WTC11 (cell line): ENCODE results near the gene OSTN. TPM values are rescaled to one million over a fixed set of nuclear protein-coding genes. Genes with fewer than 3 reads are reported as not detected.

ENCODE experiments used
- ATAC-seq: fragments of 200-7000 bp; cut with Tn5 transposase; 2 replicates; pipeline ENCODE4 v1.10.0; 2021; ENCODE audit warnings: mild to moderate bottlenecking, moderate library complexity
- CTCF ChIA-PET: fragments of 300-600 bp; sonication (Branson Sonifier 250); formaldehyde crosslinking; loops from one replicate; lab custom pipeline; 2021; ENCODE audit warnings: antibody characterized with exemption; lab: Charles Lee
- POLR2A ChIA-PET: fragments of 350-600 bp; sonication (Branson Sonifier 250); formaldehyde crosslinking; loops from one replicate; lab custom pipeline; 2021; ENCODE audit warnings: antibody characterized with exemption; lab: Charles Lee
- DNase-seq: peaks from one replicate; pipeline ENCODE4 v3.0.0; 2021; ENCODE audit warnings: low spot score
- H3K27ac Mint-ChIP-seq: 2 replicates; pipeline ENCODE4 v1.8.0; 2021; ENCODE audit warnings: mixed read lengths
- H3K27me3 Mint-ChIP-seq: 2 replicates; pipeline ENCODE4 v1.8.0; 2021; ENCODE audit warnings: low read depth, mild to moderate bottlenecking, moderate library complexity, mixed read lengths
- H3K36me3 Mint-ChIP-seq: 2 replicates; pipeline ENCODE4 v1.8.0; 2021; ENCODE audit warnings: mixed read lengths
- H3K4me1 Mint-ChIP-seq: 2 replicates; pipeline ENCODE4 v1.8.0; 2022; ENCODE audit warnings: mixed read lengths
- H3K4me3 Mint-ChIP-seq: 2 replicates; pipeline ENCODE4 v1.8.0; 2021; ENCODE audit warnings: mild to moderate bottlenecking, moderate library complexity, mixed read lengths
- H3K9me3 Mint-ChIP-seq: 2 replicates; pipeline ENCODE4 v1.8.0; 2021; ENCODE audit warnings: mixed read lengths
- ELF4 ChIP-seq: sonication (generic); formaldehyde crosslinking; IDR thresholded peaks from 2 replicates; pipeline ENCODE4 v1.8.1; 2022; ENCODE audit warnings: low read depth, mild to moderate bottlenecking, moderate library complexity, missing genetic modification reagents
- FOXP1 ChIP-seq: sonication (generic); formaldehyde crosslinking; IDR thresholded peaks from 2 replicates; pipeline ENCODE4 v1.8.0; 2022; ENCODE audit warnings: missing genetic modification reagents, mild to moderate bottlenecking, moderate library complexity, borderline replicate concordance
- GRHL2 ChIP-seq: fragments of 250-450 bp; sonication (Bioruptor Pico); IDR thresholded peaks from 2 replicates; pipeline ENCODE4 v1.8.0; 2022; ENCODE audit warnings: mild to moderate bottlenecking, moderate library complexity; ENCODE audit not compliant: insufficient replicate concordance, severe bottlenecking
- KAT7 ChIP-seq: sonication (generic); formaldehyde crosslinking; IDR thresholded peaks from 2 replicates; pipeline ENCODE4 v1.8.1; 2023; ENCODE audit warnings: missing genetic modification reagents, mild to moderate bottlenecking, borderline replicate concordance
- MYBL2 ChIP-seq: sonication (generic); formaldehyde crosslinking; IDR thresholded peaks from 2 replicates; pipeline ENCODE4 v1.8.1; 2023; ENCODE audit warnings: mild to moderate bottlenecking, moderate library complexity, missing genetic modification reagents
- NR1H2 ChIP-seq: sonication (generic); formaldehyde crosslinking; IDR thresholded peaks from 2 replicates; pipeline ENCODE4 v1.9.0; 2021; ENCODE audit warnings: mild to moderate bottlenecking, moderate library complexity, missing genetic modification reagents
- NR2C2 ChIP-seq: sonication (generic); formaldehyde crosslinking; IDR thresholded peaks from 2 replicates; pipeline ENCODE4 v1.8.0; 2022; ENCODE audit warnings: mild to moderate bottlenecking, missing genetic modification reagents
- ZNF121 ChIP-seq: sonication (generic); formaldehyde crosslinking; IDR thresholded peaks from 2 replicates; pipeline ENCODE4 v1.8.0; 2023; ENCODE audit warnings: missing genetic modification reagents
- ZNF317 ChIP-seq: sonication (generic); formaldehyde crosslinking; IDR thresholded peaks from 2 replicates; pipeline ENCODE4 v1.8.1; 2023; ENCODE audit warnings: low read depth, mild to moderate bottlenecking, moderate library complexity, missing genetic modification reagents, borderline replicate concordance
- ZNF423 ChIP-seq: fragments of 250-450 bp; sonication (Bioruptor Pico); IDR thresholded peaks from 2 replicates; pipeline ENCODE4 v2.1.2; 2022; ENCODE audit warnings: mild to moderate bottlenecking, moderate library complexity
- total RNA-seq: library from RNA; stranded (reverse); gene quantifications from 3 replicates; pipeline ENCODE4 v1.2.3, GENCODE V29; 2021
- TF ChIP-seq, protein P1 (sequence below): sonication (generic); formaldehyde crosslinking; IDR thresholded peaks from 2 replicates; pipeline ENCODE4 v1.8.1; 2022; ENCODE audit warnings: mild to moderate bottlenecking, missing genetic modification reagents, moderate library complexity, borderline replicate concordance
- TF ChIP-seq, protein P2 (sequence below): sonication (generic); formaldehyde crosslinking; IDR thresholded peaks from 2 replicates; pipeline ENCODE4 v1.8.1; 2022; ENCODE audit warnings: low read depth, missing genetic modification reagents, borderline replicate concordance
- TF ChIP-seq, protein P3 (sequence below): sonication (generic); formaldehyde crosslinking; IDR thresholded peaks from 2 replicates; pipeline ENCODE4 v1.8.1; 2023; ENCODE audit warnings: mild to moderate bottlenecking, missing genetic modification reagents
- TF ChIP-seq, protein P4 (sequence below): sonication (generic); formaldehyde crosslinking; IDR thresholded peaks from 2 replicates; pipeline ENCODE4 v1.8.0; 2023; ENCODE audit warnings: mild to moderate bottlenecking, missing genetic modification reagents
- TF ChIP-seq, protein P5 (sequence below): sonication (generic); formaldehyde crosslinking; IDR thresholded peaks from 2 replicates; pipeline ENCODE4 v1.8.0; 2023; ENCODE audit warnings: missing genetic modification reagents, mild to moderate bottlenecking, borderline replicate concordance
- TF ChIP-seq, protein P6 (sequence below): sonication (generic); formaldehyde crosslinking; IDR thresholded peaks from 2 replicates; pipeline ENCODE4 v1.8.1; 2023; ENCODE audit warnings: mild to moderate bottlenecking, missing genetic modification reagents
- TF ChIP-seq, protein P7 (sequence below): fragments of 250-450 bp; sonication (Bioruptor Pico); IDR thresholded peaks from 2 replicates; pipeline ENCODE4 v1.8.0; 2021; ENCODE audit warnings: mild to moderate bottlenecking
- TF ChIP-seq, protein P8 (sequence below): sonication (generic); formaldehyde crosslinking; IDR thresholded peaks from 2 replicates; pipeline ENCODE4 v1.8.0; 2023; ENCODE audit warnings: missing genetic modification reagents
- TF ChIP-seq, protein P9 (sequence below): fragments of 250-450 bp; sonication (Bioruptor Pico); IDR thresholded peaks from 2 replicates; pipeline ENCODE4 v1.9.0; 2021; ENCODE audit warnings: mild to moderate bottlenecking

Gene OSTN
- total RNA-seq, 1 experiment from 2014 or later: not detected

DNA sequence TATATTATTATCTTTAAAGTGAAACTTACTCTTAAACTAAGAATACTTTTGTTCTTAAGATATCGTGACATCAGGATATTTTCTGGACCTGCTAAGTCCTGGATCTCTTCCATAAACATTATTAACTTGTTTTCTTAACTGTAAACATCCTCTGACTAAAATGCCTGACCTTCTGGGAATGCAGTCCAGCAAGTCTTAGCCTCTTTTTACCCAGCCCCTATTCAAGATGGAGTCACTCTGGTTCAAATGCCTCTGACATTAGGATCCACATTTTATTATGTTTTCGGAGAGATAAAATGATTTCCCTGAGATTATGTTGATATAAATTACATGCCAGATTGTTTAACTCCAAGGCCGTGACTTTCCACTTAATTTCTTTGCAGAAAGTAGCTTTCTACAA, 37.6 kb downstream of the OSTN start:
- Mint-ChIP-seq H3K9me3 (no peaks in the 10 kb centered on the region), H3K4me1 (peaks cover 74% of the 10 kb centered on the region), H3K27ac (no peak overlapping the region), H3K4me3 (no peak overlapping the region), H3K36me3 (no peaks in the 10 kb centered on the region), H3K27me3 (no peaks in the 10 kb centered on the region)
- ATAC-seq: no peak
- ChIA-PET CTCF (no interaction called here), POLR2A (no interaction called here)
- no peak for DNase-seq
- no peak for TF ChIP-seq KAT7 (CRISPR knock-in tag)
- TF ChIP-seq ZNF423 (CRISPR knock-in tag): peak; percentile 36; the same call in 1 of the 2 replicates
- TF ChIP-seq, protein P1, sequence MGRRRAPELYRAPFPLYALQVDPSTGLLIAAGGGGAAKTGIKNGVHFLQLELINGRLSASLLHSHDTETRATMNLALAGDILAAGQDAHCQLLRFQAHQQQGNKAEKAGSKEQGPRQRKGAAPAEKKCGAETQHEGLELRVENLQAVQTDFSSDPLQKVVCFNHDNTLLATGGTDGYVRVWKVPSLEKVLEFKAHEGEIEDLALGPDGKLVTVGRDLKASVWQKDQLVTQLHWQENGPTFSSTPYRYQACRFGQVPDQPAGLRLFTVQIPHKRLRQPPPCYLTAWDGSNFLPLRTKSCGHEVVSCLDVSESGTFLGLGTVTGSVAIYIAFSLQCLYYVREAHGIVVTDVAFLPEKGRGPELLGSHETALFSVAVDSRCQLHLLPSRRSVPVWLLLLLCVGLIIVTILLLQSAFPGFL (CRISPR knock-in tag): no peak
- TF ChIP-seq, protein P2, sequence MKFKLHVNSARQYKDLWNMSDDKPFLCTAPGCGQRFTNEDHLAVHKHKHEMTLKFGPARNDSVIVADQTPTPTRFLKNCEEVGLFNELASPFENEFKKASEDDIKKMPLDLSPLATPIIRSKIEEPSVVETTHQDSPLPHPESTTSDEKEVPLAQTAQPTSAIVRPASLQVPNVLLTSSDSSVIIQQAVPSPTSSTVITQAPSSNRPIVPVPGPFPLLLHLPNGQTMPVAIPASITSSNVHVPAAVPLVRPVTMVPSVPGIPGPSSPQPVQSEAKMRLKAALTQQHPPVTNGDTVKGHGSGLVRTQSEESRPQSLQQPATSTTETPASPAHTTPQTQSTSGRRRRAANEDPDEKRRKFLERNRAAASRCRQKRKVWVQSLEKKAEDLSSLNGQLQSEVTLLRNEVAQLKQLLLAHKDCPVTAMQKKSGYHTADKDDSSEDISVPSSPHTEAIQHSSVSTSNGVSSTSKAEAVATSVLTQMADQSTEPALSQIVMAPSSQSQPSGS (CRISPR knock-in tag): no peak
- no peak for TF ChIP-seq ZNF317 (CRISPR knock-in tag)
- TF ChIP-seq NR1H2 (CRISPR knock-in tag): no peak
- no peak for TF ChIP-seq ELF4 (CRISPR knock-in tag)
- no peak for TF ChIP-seq NR2C2 (CRISPR knock-in tag)
- TF ChIP-seq, protein P3, sequence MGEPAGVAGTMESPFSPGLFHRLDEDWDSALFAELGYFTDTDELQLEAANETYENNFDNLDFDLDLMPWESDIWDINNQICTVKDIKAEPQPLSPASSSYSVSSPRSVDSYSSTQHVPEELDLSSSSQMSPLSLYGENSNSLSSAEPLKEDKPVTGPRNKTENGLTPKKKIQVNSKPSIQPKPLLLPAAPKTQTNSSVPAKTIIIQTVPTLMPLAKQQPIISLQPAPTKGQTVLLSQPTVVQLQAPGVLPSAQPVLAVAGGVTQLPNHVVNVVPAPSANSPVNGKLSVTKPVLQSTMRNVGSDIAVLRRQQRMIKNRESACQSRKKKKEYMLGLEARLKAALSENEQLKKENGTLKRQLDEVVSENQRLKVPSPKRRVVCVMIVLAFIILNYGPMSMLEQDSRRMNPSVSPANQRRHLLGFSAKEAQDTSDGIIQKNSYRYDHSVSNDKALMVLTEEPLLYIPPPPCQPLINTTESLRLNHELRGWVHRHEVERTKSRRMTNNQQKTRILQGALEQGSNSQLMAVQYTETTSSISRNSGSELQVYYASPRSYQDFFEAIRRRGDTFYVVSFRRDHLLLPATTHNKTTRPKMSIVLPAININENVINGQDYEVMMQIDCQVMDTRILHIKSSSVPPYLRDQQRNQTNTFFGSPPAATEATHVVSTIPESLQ: no peak
- TF ChIP-seq, protein P4, sequence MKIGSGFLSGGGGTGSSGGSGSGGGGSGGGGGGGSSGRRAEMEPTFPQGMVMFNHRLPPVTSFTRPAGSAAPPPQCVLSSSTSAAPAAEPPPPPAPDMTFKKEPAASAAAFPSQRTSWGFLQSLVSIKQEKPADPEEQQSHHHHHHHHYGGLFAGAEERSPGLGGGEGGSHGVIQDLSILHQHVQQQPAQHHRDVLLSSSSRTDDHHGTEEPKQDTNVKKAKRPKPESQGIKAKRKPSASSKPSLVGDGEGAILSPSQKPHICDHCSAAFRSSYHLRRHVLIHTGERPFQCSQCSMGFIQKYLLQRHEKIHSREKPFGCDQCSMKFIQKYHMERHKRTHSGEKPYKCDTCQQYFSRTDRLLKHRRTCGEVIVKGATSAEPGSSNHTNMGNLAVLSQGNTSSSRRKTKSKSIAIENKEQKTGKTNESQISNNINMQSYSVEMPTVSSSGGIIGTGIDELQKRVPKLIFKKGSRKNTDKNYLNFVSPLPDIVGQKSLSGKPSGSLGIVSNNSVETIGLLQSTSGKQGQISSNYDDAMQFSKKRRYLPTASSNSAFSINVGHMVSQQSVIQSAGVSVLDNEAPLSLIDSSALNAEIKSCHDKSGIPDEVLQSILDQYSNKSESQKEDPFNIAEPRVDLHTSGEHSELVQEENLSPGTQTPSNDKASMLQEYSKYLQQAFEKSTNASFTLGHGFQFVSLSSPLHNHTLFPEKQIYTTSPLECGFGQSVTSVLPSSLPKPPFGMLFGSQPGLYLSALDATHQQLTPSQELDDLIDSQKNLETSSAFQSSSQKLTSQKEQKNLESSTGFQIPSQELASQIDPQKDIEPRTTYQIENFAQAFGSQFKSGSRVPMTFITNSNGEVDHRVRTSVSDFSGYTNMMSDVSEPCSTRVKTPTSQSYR (CRISPR knock-in tag): no peak
- TF ChIP-seq FOXP1: no peak
- TF ChIP-seq, protein P5, sequence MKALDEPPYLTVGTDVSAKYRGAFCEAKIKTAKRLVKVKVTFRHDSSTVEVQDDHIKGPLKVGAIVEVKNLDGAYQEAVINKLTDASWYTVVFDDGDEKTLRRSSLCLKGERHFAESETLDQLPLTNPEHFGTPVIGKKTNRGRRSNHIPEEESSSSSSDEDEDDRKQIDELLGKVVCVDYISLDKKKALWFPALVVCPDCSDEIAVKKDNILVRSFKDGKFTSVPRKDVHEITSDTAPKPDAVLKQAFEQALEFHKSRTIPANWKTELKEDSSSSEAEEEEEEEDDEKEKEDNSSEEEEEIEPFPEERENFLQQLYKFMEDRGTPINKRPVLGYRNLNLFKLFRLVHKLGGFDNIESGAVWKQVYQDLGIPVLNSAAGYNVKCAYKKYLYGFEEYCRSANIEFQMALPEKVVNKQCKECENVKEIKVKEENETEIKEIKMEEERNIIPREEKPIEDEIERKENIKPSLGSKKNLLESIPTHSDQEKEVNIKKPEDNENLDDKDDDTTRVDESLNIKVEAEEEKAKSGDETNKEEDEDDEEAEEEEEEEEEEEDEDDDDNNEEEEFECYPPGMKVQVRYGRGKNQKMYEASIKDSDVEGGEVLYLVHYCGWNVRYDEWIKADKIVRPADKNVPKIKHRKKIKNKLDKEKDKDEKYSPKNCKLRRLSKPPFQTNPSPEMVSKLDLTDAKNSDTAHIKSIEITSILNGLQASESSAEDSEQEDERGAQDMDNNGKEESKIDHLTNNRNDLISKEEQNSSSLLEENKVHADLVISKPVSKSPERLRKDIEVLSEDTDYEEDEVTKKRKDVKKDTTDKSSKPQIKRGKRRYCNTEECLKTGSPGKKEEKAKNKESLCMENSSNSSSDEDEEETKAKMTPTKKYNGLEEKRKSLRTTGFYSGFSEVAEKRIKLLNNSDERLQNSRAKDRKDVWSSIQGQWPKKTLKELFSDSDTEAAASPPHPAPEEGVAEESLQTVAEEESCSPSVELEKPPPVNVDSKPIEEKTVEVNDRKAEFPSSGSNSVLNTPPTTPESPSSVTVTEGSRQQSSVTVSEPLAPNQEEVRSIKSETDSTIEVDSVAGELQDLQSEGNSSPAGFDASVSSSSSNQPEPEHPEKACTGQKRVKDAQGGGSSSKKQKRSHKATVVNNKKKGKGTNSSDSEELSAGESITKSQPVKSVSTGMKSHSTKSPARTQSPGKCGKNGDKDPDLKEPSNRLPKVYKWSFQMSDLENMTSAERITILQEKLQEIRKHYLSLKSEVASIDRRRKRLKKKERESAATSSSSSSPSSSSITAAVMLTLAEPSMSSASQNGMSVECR: no peak
- TF ChIP-seq, protein P6, sequence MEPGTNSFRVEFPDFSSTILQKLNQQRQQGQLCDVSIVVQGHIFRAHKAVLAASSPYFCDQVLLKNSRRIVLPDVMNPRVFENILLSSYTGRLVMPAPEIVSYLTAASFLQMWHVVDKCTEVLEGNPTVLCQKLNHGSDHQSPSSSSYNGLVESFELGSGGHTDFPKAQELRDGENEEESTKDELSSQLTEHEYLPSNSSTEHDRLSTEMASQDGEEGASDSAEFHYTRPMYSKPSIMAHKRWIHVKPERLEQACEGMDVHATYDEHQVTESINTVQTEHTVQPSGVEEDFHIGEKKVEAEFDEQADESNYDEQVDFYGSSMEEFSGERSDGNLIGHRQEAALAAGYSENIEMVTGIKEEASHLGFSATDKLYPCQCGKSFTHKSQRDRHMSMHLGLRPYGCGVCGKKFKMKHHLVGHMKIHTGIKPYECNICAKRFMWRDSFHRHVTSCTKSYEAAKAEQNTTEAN (CRISPR knock-in tag): no peak
- TF ChIP-seq, protein P7, sequence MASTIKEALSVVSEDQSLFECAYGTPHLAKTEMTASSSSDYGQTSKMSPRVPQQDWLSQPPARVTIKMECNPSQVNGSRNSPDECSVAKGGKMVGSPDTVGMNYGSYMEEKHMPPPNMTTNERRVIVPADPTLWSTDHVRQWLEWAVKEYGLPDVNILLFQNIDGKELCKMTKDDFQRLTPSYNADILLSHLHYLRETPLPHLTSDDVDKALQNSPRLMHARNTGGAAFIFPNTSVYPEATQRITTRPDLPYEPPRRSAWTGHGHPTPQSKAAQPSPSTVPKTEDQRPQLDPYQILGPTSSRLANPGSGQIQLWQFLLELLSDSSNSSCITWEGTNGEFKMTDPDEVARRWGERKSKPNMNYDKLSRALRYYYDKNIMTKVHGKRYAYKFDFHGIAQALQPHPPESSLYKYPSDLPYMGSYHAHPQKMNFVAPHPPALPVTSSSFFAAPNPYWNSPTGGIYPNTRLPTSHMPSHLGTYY (CRISPR knock-in tag): no peak
- TF ChIP-seq, protein P8, sequence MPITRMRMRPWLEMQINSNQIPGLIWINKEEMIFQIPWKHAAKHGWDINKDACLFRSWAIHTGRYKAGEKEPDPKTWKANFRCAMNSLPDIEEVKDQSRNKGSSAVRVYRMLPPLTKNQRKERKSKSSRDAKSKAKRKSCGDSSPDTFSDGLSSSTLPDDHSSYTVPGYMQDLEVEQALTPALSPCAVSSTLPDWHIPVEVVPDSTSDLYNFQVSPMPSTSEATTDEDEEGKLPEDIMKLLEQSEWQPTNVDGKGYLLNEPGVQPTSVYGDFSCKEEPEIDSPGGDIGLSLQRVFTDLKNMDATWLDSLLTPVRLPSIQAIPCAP (CRISPR knock-in tag): no peak
- TF ChIP-seq ZNF121 (CRISPR knock-in tag): no peak
- TF ChIP-seq, protein P9, sequence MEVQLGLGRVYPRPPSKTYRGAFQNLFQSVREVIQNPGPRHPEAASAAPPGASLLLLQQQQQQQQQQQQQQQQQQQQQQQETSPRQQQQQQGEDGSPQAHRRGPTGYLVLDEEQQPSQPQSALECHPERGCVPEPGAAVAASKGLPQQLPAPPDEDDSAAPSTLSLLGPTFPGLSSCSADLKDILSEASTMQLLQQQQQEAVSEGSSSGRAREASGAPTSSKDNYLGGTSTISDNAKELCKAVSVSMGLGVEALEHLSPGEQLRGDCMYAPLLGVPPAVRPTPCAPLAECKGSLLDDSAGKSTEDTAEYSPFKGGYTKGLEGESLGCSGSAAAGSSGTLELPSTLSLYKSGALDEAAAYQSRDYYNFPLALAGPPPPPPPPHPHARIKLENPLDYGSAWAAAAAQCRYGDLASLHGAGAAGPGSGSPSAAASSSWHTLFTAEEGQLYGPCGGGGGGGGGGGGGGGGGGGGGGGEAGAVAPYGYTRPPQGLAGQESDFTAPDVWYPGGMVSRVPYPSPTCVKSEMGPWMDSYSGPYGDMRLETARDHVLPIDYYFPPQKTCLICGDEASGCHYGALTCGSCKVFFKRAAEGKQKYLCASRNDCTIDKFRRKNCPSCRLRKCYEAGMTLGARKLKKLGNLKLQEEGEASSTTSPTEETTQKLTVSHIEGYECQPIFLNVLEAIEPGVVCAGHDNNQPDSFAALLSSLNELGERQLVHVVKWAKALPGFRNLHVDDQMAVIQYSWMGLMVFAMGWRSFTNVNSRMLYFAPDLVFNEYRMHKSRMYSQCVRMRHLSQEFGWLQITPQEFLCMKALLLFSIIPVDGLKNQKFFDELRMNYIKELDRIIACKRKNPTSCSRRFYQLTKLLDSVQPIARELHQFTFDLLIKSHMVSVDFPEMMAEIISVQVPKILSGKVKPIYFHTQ (CRISPR knock-in tag): no peak
- no peak for TF ChIP-seq GRHL2 (CRISPR knock-in tag)
- TF ChIP-seq MYBL2 (CRISPR knock-in tag): no peak
